SHP77 (cell line): Measurements from ENCODE around the gene JPT2.
"Not testable (repeated sequence)": the region's sequence is repeated elsewhere in the genome, so short reads cannot be mapped to it uniquely, and the experiment has no call there.

Experiments
- DNase-seq, 2 experiments: peaks; one replicate each; lab custom pipeline; 2025; lab: John Stamatoyannopoulos, UW

Gene JPT2

DNA sequence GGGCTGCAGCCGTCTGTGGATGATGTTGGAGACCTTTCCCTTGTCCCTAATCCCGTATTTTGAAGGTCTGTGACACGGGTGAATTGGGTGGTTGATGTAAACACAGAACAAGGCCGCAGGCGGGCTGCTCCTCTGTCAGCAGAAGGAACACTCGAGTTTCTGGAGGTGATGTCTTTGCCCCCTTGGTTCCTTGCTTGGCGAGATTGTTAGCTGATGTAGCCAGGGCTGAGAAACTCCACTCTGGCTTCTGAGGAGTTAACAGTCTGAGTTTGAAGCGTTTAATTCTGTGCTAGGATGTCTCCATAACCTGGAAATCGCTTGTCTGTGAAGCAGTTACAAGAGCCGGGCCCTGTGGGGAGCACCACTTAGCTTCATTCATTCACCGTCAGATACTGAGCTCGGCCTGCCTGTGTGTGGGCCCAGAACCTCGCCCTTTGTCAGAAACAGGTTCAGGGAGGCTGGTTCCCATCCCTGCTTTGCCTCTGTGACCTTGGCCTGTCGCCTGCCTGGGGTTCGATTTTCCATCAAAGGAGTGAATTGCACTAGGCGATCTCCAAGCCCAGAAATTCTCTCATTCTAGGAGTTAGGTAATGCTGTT is 29.2 kb downstream of the JPT2 start:
- no peak for DNase-seq

DNA sequence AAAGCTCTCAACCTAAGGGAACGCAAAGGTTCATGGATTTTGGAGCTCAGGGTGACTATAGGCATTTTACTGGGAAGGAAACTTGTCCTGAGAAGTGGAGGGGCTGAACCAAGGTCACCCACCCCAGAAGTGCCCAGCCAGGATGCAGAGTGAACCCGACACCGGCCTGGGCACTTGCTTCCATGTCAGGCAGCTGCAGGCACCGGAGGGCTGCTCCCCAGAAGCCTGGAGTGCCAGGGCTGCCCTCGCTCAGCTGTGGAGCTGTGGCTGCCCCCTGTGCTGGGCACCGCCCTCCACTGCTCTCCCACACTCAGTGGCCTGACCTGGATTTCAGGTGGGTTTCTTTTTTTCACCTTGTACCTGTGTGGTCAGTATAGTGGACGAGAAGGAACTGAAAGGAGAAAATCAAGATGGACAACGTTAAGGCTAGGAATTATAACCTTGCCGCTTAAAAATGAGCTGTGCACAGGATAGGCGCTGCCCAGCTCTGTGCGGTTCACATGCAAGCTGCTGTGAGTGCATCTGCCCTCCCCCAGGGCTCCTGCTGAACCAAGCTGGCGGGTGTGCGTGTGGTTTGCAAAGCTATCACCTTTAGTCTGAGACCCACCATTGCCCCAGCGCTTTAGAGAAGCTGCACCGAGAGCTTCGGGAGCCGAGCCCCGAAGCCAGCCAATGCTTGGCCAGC is 30.1 kb downstream of the JPT2 start:
- DNase-seq: no peak

DNA sequence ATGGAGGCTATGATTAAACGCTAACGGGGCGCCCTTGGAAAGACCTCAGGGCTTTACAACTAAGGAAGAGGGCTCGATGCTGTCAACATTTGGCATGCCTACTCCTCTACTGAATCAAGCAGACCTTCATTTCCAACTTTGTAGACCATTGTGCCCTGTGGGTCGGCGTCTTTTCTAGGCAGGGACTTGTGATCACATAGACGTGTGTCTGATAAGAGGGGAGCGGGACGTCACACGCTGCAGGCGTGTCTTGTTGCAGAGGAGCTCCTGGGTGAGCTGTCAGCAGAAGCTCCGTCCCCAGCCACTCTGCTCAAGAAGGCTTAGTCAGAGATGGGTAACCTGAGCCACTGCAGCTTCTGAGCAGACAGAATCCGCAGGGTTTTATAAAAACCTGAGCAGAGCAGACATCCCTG is 30.7 kb downstream of the JPT2 start:
- DNase-seq: no peak

DNA sequence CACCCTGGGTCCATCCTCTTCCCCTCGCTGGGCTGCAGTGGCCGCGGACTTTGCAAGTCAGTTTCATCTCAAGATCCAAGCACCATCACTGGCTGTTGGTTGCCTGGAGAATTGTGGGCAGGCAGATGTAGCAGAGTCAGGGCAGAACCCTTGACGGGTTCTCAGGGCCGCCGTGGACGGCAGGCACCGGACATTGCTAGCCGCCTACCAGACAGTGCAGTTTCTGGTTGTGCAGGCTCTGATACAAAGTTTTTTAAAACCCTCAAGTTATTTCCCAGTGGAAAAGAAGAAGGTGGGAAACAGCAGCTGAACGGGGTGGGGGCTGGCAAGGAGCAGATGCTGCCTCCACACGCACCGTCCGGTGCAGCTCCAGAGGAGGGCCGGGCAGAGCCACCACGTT is 31.3 kb downstream of the JPT2 start:
- no peak for DNase-seq

DNA sequence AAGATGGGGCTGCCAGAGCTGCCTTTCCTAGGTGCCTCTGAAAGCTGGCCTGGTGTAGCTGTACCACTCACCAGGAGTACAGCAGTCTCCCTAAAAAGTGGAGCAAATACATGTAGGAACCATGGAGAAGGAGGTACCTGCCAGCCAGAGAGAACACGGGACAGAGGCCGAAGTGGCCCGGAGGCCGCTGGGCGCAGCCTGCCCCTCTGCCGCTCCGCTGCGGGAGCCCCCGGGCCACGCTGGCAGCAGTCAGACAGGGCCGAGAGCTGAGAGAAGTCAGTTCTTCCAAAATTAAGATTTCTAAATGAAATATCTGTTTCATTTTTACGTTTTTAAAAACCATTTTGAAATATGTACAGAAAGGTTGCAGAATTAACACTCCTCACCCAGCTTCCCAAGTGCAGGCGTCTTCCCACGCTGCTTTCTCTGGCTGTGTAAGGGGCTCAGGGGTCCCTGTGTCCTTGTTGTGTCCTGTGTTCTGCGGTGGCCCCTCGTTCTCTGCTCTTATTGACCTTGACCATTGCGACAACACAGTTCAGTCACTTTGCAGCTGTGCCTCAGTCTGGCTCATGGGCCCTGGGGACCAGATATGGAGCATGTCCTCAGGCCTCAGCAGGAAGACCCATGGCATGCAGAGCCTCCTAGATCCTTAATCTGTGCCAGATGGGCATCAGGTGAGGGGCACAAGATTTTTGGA is 32.9 kb downstream of the JPT2 start:
- no peak for DNase-seq

DNA sequence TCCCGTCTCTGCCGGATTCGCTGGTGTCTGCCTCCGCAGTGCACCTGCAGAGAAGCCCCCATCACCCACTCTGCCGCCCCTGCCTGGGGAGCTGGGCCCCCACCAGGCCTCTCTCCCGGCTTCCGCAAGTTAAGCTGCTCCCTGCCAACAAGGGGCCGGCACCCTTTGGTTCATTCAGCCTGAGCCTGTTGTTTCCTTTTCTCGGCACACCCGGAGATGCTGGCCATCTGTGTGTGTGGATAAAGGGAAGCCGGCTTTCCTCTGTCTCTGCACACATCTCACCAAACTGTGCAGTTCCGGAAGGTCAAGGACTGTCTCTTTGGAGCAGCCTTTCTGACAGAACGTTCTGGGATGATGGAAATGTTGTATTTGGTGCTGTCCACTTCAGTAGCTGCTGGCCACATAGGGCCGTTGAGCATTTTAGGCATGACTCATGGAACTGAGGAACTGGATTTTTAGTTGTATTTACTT is 34.7 kb downstream of the JPT2 start:
- no peak for DNase-seq

DNA sequence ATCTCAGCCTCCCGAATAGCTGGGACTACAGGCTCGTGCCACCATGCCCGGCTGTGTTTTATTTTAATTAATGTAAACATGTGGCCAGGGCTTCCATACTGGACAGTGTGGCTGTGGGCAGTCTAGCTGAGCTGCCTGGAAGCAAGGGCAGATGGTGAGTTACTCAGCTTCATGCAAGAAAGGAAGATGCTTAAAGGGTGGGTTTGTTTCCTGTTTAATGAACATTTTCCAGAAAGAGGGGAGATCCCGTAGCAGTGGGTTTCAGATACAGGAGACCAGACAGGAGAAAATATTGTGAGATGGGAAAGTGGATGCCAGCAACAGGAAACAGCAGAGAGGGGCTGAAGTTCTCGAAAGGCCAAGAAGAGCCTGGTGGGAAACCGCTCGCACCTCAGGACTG is 35.3 kb downstream of the JPT2 start:
- no peak for DNase-seq

DNA sequence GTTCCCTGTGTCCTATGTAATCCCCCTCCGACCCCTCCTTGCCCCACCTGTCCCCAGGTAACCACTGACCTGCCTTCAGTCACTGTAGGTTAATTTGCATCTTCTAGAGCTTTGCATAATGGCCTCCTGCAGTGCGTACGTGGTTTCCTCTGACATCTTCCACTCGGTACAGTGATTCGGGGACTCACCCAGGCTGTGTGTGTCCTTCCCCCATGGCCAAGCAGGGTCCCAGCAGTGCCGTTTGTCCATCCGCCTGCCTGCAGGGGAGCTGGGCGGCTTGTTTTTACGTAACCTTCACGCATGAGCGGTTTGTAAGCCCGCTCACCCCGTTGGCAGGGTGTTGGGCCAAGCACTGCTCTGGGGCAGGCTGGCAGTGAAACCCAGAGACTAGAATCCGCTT is 35.9 kb downstream of the JPT2 start:
- no peak for DNase-seq

DNA sequence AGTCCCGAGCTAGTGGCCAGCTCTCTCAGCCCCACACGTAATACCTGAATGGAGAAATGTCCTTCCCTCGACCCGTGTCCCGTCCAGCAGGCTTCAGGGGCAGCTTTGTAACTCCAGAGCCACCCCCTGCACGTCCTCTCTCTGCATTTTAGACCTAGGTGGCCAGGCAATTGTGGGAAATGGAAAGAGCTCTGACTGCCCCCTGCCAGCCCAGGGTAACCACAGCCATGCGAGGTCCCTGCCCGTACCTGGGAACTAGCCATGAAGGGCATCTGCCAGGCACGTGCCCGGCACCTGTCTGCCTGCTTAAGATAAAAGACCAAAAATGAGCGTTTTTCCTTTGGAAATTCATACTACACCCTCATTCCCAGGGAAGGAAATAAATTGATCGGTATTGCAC is 37.1 kb downstream of the JPT2 start:
- DNase-seq: no peak

DNA sequence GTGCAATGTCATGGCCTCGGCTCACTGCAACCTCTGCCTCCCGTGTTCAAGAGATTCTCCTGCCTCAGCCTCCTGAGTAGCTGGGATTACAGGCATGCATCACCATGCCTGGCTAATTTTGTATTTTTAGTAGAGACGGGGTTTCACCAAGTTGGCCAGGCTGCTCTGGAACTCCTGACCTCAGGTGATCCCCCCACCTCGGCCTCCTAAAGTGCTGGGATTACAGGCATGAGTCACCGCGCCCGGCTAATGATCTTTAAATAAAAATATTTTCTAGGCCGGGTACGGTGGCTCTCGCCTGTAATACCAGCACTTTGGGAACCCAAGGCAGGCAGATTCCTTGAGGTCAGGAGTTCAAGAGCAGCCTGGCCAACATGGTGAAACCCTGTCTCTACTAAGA is 40.2 kb downstream of the JPT2 start:
- DNase-seq: not testable (repeated sequence)

DNA sequence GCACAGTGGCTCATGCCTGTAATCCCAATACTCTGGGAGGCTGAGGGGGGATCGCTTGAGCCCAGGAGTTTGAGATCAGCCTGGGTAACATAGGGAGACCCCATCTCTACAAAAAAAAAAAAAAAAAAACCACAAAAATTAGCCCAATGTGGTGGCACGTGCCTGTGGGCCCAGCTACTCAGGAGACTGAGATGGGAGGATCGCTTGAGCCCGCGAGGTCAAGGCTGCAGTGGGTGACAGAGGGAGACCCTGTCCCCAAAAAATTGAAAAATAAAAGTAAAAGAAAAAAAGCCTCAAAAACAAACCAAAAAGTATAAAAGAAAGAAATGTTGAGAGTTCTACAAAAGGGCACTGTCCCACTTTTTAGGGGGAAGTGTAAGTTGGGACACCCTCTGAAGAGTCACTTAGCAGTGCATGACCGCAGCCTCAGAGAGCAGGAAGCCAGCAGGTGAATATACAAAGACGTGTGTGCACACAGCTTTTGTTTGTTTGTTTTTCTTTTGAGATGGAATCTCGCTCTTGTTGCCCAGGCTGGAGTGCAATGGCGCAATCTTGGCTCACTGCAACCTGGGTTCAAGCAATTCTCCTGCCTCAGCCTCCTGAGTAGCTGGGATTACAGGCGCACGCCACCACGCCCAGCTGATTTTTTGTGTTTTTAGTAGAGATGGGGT is 41.6 kb downstream of the JPT2 start:
- peak; percentile 71 to 75 for DNase-seq

DNA sequence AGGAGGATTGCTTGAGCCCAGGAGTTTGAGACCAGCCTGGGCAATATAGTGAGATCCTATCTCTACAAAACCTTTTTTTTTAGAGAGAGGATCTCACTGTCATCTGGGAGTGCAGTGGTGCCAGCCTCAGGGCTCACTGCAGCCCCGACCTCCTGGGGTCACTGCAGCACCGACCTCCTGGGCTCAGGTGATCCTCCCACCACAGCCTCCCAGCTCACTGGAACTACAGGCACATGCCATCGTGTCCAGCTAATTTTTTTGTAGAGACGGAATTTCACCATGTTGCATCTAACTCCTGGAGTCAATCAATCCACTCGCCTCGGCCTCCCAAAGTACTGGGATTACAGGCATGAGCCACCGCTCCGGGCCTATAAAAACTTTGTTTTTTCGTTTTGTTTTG is 43.3 kb downstream of the JPT2 start:
- DNase-seq: no peak

DNA sequence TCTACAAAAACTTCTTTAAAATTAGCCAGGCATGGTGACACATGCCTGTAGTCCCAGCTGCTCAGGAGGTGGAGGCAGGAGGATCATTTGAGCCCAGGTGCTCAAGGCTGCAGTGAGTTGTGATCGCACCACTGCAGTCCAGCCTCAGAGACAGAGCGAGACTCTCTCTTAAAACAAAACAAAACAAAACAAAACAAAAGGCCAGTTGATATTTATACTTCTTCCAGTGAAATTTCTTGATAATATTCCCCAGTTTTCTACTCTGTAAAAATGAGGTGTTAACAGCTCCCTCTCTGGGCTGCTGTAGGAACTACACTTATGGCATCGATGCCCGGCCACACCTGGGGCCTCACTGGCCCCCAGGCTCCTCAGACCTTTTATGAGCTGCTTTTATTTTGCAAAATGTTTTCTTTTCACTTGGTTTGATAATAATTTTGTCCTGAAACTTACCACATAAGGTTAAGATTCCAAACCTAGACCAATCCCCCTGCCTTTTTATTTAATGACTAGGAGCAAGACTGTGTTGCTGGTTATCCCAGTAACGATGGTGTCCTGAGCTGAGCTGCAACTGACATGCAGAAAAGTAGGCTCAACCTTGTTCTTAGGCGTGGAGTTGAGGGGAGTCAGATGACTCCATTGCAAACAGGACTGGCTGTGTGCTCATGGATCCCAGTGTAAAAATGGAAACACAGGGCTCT is 45.5 kb downstream of the JPT2 start:
- DNase-seq: no peak

DNA sequence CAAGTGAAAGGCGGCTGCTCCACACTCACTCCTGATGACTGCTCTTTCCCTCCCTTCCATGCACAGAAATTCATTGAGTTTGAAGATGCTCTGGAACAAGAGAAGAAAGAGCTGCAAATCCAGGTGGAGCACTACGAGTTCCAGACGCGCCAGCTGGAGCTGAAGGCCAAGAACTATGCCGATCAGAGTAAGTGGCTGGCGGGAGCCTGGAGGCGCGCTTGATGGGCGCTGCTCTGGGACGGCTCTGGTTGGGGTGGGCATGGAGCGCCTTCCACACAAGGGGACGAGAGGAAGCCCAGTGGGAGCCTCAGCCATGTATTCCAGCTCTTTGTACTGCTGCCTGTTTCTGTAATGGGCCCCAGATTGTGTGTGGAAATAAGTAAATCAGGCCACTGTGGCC is 46.4 kb downstream of the JPT2 start:
- DNase-seq: no peak

DNA sequence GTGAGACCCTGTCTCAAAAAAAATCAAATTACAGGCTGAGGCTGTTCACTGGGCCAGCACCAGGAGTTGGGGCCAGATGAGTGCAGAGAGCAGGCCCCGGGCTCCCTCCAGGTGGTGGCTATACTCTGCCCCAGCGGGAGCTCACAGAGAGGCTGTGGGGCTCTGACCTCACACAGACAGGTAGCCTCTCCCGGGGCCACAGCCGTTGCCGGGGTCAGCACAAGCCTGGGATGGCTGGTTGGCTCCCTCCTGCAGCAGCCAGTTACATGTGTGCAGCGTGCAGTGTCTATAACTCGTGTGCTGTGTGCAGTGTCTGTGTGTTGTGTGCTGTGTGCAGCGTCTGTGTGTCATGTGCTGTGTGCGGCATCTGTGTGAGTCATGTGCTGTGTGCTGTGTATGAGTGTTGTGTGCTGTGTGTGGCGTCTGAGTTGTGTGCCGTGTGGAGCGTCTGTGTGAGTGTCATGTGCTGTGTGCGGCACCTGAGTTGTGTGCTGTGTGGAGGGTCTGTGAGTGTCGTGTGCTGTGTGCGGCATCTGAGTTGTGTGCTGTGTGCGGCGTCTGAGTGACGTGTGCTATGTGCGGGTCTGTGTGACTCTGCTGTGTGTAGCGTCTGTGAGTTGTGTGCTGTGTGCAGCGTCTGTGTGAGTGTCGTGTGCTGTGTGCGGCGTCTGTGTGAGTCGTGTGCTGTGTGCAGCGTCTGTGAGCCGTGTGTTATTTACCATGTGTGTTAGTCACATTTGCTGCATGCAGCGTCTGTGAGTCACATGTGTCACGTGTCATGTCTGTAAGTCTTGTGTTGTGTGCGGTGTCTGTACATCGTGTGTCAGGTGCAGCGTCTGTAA is 48.8 kb downstream of the JPT2 start:
- no peak for DNase-seq

DNA sequence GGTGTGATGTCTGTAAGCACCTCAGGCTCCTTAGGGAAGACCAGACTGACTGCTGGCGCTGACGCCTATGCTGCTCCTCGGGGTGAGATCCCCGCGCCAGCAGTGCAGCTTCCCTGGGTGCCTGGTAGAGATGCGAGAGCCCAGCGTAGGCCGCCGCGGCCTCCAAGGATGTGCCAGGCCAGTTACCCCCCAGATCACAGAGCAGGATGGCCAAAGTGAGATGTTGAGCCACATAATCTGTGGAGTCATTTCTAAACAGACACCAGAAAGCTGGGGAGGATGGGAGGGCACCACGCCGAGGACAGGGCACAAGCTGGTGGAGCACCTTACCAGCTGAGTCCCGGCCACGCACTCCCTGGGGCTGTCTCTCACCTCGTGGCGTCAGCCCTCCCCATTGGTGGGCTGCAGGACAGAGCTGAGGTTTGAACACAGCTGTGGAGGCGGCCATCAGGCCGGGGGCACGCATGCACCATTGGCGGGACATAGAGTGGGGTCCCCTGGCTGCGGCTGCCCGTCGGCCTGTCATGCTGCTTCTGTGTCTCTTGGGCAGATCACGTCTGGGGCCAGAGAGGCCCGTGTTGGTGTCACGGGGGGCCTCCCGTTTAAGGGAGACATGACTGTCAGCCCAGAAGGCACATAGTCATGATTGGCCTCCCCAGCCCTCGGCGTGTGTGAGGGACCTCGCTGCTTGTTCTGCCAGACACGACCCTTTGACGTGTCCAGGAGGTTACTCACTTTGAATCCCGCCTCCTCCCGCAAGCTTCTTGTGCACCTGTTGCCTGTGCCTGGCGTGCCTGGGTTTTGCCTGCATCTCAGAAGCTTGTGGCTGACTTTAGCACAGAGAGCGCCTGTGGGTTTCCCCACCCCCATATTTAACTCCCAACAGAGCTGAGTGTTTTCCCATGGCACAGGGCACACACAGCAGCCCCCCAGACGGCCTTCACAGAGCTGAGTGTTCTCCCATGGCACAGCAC is 49.9 kb downstream of the JPT2 start:
- no peak for DNase-seq

DNA sequence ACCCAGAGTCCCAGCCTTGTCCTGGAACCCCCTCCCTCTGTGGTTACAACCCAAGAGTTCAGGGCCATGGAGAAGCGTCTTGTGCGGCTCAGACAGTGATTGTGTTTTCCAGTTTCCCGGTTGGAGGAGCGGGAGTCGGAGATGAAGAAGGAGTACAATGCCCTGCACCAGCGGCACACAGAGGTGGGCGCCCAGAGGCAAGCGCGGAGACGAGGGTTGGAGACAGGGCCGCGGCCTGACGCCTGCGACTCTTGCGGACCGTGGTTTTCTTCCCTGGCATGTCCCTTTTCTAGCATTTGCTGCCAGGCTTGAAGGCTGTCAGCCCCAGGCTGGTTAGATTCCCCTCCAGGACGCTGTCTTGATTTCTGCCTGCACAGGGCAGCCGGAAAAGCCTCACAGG is 50.9 kb downstream of the JPT2 start:
- no peak for DNase-seq

DNA sequence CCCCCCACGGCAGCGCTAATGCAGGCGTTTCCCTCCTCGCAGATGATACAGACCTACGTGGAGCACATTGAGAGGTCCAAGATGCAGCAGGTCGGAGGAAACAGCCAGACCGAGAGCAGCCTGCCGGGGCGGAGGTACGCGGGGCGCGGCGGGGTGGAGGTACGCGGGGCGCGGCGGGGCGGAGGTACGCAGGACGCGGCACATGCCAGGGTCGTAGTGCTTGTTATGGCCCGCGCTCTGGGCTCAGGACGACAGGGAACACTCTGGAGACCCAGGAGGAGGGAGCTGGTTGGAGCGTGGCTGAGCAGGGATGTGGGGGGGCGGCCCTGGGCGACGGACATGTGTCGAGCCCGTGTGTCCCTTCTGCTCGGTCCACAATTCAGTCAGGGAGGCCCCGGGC is 51.4 kb downstream of the JPT2 start:
- no peak for DNase-seq

DNA sequence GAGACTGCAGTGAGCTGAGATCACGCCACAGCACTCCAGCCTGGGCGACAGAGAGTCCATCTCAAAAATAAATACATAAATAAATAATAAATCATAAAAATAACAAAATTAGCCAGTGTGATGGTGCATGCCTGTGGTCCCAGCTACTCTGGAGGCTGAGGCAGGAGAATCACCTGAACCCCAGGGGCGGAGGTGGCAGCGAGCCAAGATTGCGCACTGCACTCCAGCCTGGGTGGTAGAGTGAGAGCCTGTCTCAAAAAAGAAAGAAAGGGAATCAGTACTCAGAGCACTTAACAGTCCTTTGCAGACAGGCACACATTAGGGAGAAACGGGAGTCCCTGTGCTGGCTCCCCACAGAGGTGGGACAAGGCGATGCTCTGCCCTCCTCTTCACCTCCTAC is 53.0 kb downstream of the JPT2 start:
- DNase-seq: no peak

DNA sequence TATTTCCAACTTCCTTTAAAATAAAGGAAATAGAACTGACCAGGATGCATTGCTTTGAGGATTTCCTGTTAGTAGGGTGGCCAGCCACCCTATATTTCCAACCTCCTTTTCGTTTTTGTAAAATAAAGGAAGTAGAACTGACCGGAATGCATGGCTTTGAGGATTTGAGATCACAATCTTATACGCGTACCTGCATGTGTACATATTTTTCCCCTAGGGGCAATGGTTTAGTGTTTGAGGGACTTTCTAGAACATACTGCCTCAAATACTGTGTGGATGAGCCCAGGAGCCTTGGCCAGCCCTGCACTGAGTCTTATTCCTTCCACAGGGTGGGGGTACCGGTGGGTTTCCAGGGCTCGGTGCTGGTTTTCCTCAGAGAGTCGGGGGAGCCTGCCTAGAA is 53.5 kb downstream of the JPT2 start:
- DNase-seq: no peak
